GM18519 (cell line): ENCODE measurements around the gene RALGAPA1.

Experiments
- ATAC-seq: cut with Tn5 transposase; IDR thresholded peaks from one replicate; pipeline ENCODE4 v1.9.1; 2021; ENCODE audit warnings: mild to moderate bottlenecking, moderate library complexity; ENCODE audit not compliant: unreplicated experiment, low FRiP score

The RALGAPA1 gene

GRCh38 chr14:35504260-35504659 is 304.8 kb downstream of the RALGAPA1 start:
- ATAC-seq = no peak

- no peak for ATAC-seq
Observed at GRCh38 chr14:35503646-35504045, 305.4 kb downstream of the RALGAPA1 start.

- ATAC-seq = no peak
Observed at GRCh38 chr14:35499180-35499579, 309.9 kb downstream of the RALGAPA1 start.

GRCh38 chr14:35495278-35495677 is 313.8 kb downstream of the RALGAPA1 start:
- ATAC-seq = no peak

GRCh38 chr14:35492569-35493014 is 316.5 kb downstream of the RALGAPA1 start:
- no peak for ATAC-seq
